RWPE1 (cell line): ENCODE results near the gene IER3IP1.
A peak's percentile ranks its signal among the peaks of the same experiment; 100 is the strongest.

ENCODE experiments used
- CTCF ChIA-PET: fragments of 350-600 bp; sonication (Branson Sonifier 250); formaldehyde crosslinking; extraction: SDS; loops from one replicate; lab custom pipeline; 2021; lab: Yijun Ruan, JAX
- POLR2A ChIA-PET: fragments of 400-600 bp; formaldehyde crosslinking; extraction: SDS; loops from one replicate; lab custom pipeline; 2020; ENCODE audit warnings: antibody characterized with exemption; ENCODE audit not compliant: low non-redundant PET; lab: Yijun Ruan, JAX
- DNase-seq: peaks from one replicate; pipeline ENCODE4 v3.0.0; 2012; ENCODE audit warnings: low spot score
- H3K27ac ChIP-seq: fragments of 450-650 bp; 2 replicates; pipeline ENCODE4 v1.5.1; 2017
- TF ChIP-seq, protein P1 (sequence below): fragments of 450-650 bp; conservative IDR thresholded peaks from 2 replicates; pipeline ENCODE4 v1.5.1; 2017; ENCODE audit warnings: low read depth, mild to moderate bottlenecking

IER3IP1 gene

GRCh38 chr18:47149457-47150028 lies 26.6 kb downstream of the IER3IP1 start:
- peak overlapping the region; percentile 90 for H3K27ac ChIP-seq
- CTCF ChIA-PET: no interaction called here
- POLR2A ChIA-PET: no interaction called here
- TF ChIP-seq, protein P1, sequence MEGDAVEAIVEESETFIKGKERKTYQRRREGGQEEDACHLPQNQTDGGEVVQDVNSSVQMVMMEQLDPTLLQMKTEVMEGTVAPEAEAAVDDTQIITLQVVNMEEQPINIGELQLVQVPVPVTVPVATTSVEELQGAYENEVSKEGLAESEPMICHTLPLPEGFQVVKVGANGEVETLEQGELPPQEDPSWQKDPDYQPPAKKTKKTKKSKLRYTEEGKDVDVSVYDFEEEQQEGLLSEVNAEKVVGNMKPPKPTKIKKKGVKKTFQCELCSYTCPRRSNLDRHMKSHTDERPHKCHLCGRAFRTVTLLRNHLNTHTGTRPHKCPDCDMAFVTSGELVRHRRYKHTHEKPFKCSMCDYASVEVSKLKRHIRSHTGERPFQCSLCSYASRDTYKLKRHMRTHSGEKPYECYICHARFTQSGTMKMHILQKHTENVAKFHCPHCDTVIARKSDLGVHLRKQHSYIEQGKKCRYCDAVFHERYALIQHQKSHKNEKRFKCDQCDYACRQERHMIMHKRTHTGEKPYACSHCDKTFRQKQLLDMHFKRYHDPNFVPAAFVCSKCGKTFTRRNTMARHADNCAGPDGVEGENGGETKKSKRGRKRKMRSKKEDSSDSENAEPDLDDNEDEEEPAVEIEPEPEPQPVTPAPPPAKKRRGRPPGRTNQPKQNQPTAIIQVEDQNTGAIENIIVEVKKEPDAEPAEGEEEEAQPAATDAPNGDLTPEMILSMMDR: no peak
- DNase-seq: no peak

DNA sequence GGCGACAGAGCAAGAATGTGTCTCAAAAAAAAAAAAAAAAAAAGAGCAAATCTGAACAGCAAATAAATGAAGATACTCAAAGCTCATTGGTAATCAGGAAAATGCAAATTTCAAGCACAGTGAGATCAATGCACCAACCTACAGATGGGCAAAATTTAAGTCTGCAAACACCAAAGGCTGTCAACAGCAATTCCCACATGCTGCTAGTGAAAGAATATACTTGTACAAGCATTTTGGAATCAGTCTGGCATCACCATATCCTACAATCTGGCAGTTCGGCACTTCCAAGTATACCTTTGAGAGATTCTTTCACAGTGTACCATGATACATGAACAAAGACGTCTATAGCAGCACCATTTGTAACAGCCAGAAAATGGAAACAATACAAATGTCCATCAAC lies 30.0 kb downstream of the IER3IP1 start:
- TF ChIP-seq, protein P1: no peak
- DNase-seq: no peak
- no peak overlapping the region for H3K27ac ChIP-seq
- ChIA-PET CTCF (no interaction called here), POLR2A (no interaction called here)

- CTCF ChIA-PET: no interaction called here
- TF ChIP-seq, protein P1: no peak
- POLR2A ChIA-PET: no interaction called here
- DNase-seq: no peak
- H3K27ac ChIP-seq: no peak overlapping the region
Measured at GRCh38 chr18:47143899-47144485, 32.2 kb downstream of the IER3IP1 start.

- TF ChIP-seq, protein P1: no peak
- no peak for DNase-seq
- no peak overlapping the region for H3K27ac ChIP-seq
- ChIA-PET CTCF (no interaction called here), POLR2A (no interaction called here)
Measured at GRCh38 chr18:47143153-47143552, 33.0 kb downstream of the IER3IP1 start.

DNA sequence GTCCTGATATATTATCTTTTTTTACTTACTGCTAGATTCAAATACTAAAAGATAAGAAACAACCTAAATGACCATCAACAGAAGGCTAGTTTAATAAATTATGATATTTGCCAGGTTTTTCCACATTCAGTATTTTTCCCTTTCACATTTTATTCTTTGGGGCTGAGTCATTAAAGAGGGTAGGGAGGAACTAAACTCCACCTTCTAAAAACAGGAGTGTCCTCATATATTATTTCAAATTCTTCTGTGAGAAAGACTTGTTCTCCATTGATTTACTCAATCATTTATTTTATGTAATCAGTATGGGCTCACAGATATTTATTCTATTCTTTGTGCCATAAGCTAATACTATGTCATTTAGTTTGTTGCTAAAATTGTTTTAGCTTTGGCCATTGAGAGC lies 34.9 kb downstream of the IER3IP1 start:
- DNase-seq: no peak
- ChIA-PET CTCF (no interaction called here), POLR2A (no interaction called here)
- H3K27ac ChIP-seq: no peak overlapping the region
- TF ChIP-seq, protein P1: no peak

DNA sequence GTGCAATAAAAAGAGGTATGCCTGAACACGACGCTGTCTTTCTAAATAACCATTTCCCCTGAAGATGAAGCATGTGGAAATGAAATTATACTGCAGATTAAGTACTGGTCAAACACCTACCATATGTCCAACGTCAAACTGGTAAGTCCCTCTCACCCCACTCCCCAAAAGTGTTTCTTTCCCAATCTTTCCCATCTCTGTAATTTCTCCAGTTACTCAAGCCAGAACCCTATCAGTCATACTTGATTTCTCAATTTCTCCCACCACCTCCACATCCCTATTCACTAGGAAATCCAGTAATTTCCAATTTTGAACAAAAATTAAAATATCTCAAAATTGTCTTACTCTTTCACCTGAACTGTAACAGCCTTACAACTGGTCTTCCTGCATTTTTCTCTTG lies 55.0 kb downstream of the IER3IP1 start:
- CTCF ChIA-PET: interaction anchor here (0.6 kb wide), 1 partner anchor 13 kb away, joined by 5 read pairs; no protein-coding TSS in a partner anchor
- no peak for DNase-seq
- H3K27ac ChIP-seq: no peak overlapping the region

More for the DNA sequence above, 55.0 kb downstream of the IER3IP1 start:
- TF ChIP-seq, protein P1: no peak
- POLR2A ChIA-PET: no interaction called here
